ENCODE results near the gene RASA2.

- TF ChIP-seq CTCF (IDR thresholded peaks at IDR 0.05) (no peak), ZFX (IDR thresholded peaks at IDR 0.05; ENCODE audit: borderline replicate concordance) (no peak)
Observed at GRCh38 chr3:141532609-141533008, 45.8 kb downstream of the RASA2 start.

Data from 22Rv1 (cell line).